Activated CD4-positive, CD25-positive, alpha-beta regulatory T cell (primary cell): ENCODE data around the gene ARID1B.

Source experiments
- DNase-seq, 4 experiments: peaks; one replicate each; lab custom pipeline; 2025; lab: John Stamatoyannopoulos, UW

The ARID1B gene

GRCh38 chr6:156776840-156777576 is at the start of gene ARID1B:
ARID1B (plus strand) TSS chr6:156777378; CDS start chr6:156777681, 303 bp downstream.
- peak; percentile 54 to 71 (median 64) for DNase-seq

GRCh38 chr6:156727715-156728385 is 49.3 kb upstream of the ARID1B start:
- no peak for DNase-seq

GRCh38 chr6:156729248-156729647 is 47.9 kb upstream of the ARID1B start:
- DNase-seq: no peak

GRCh38 chr6:156731396-156731795 is 45.8 kb upstream of the ARID1B start:
- DNase-seq: no peak

GRCh38 chr6:156735751-156736150 is 41.4 kb upstream of the ARID1B start:
- no peak for DNase-seq

- no peak for DNase-seq
Measured at GRCh38 chr6:156740604-156741003, 36.6 kb upstream of the ARID1B start.

GRCh38 chr6:156741287-156742073 is 35.7 kb upstream of the ARID1B start:
- no peak for DNase-seq

GRCh38 chr6:156747715-156748114 is 29.5 kb upstream of the ARID1B start:
- DNase-seq: no peak

GRCh38 chr6:156748504-156748903 is 28.7 kb upstream of the ARID1B start:
- DNase-seq: no peak

GRCh38 chr6:156752666-156753301 is 24.4 kb upstream of the ARID1B start:
- no peak for DNase-seq

- DNase-seq: no peak
Measured at GRCh38 chr6:156756630-156757610, 20.3 kb upstream of the ARID1B start.

- no peak for DNase-seq
Measured at GRCh38 chr6:156757849-156758248, 19.3 kb upstream of the ARID1B start.

GRCh38 chr6:156760377-156760776 is 16.8 kb upstream of the ARID1B start:
- no peak for DNase-seq

GRCh38 chr6:156762547-156762946 is 14.6 kb upstream of the ARID1B start:
- no peak for DNase-seq

- no peak for DNase-seq
Measured at GRCh38 chr6:156765117-156765516, 12.1 kb upstream of the ARID1B start.

GRCh38 chr6:156767603-156768467 is 9.3 kb upstream of the ARID1B start:
- DNase-seq: no peak

- no peak for DNase-seq
Measured at GRCh38 chr6:156771047-156771446, 6.1 kb upstream of the ARID1B start.

GRCh38 chr6:156771761-156772160 is 5.4 kb upstream of the ARID1B start:
- no peak for DNase-seq

GRCh38 chr6:156773476-156773875 is 3.7 kb upstream of the ARID1B start:
- no peak for DNase-seq
